WTC11 (cell line): ENCODE measurements around the gene ZFR2.

Experiments used
- ELF4 ChIP-seq: sonication (generic); formaldehyde crosslinking; IDR thresholded peaks from 2 replicates; pipeline ENCODE4 v1.8.1; 2022; ENCODE audit warnings: low read depth, mild to moderate bottlenecking, moderate library complexity, missing genetic modification reagents
- TP53 ChIP-seq: sonication (generic); formaldehyde crosslinking; IDR thresholded peaks from 2 replicates; pipeline ENCODE4 v1.8.1; 2023; ENCODE audit warnings: mild to moderate bottlenecking, missing genetic modification reagents
- ZNF121 ChIP-seq: sonication (generic); formaldehyde crosslinking; IDR thresholded peaks from 2 replicates; pipeline ENCODE4 v1.8.0; 2023; ENCODE audit warnings: missing genetic modification reagents
- TF ChIP-seq, protein P1 (sequence below): fragments of 200-600 bp; IDR thresholded peaks from 2 replicates; pipeline ENCODE4 v1.8.0; 2022; ENCODE audit warnings: antibody characterized with exemption
- TF ChIP-seq, protein P2 (sequence below): sonication (generic); formaldehyde crosslinking; IDR thresholded peaks from 2 replicates; pipeline ENCODE4 v1.8.1; 2023; ENCODE audit warnings: mild to moderate bottlenecking, moderate library complexity, missing genetic modification reagents
- TF ChIP-seq, protein P3 (sequence below): sonication (generic); formaldehyde crosslinking; IDR thresholded peaks from 2 replicates; pipeline ENCODE4 v1.8.1; 2022; ENCODE audit warnings: low read depth, missing genetic modification reagents, borderline replicate concordance

DNA sequence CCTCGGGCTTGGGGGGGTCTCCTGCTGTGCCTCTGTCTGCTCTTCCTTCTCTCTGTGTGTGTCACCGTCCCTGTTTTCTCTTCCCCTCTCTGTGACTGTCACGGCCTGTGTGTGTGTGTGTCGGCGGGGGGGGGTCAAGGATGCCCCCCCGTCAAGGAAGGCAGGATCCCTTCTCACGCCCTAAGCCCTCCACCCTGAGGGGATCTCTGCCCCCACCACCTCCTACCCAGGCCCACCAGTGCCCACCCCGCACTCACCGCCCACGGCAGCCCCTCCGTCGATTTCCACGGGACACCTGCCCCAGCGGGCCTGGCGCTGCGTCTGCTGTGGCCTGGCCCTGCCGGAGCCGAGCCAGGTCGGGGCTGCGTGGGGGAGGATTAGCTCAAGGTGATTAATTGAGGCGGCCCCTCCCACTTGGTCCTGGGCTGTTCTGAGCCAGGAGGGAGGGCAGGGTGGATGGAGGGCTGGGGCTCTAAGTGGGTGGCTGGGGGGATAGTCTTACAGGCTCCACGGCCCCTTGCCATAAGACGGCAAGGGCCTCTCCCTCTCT, 96.9 kb downstream of the ZFR2 start, which contains the start of gene RAX2:
- TF ChIP-seq, protein P1, sequence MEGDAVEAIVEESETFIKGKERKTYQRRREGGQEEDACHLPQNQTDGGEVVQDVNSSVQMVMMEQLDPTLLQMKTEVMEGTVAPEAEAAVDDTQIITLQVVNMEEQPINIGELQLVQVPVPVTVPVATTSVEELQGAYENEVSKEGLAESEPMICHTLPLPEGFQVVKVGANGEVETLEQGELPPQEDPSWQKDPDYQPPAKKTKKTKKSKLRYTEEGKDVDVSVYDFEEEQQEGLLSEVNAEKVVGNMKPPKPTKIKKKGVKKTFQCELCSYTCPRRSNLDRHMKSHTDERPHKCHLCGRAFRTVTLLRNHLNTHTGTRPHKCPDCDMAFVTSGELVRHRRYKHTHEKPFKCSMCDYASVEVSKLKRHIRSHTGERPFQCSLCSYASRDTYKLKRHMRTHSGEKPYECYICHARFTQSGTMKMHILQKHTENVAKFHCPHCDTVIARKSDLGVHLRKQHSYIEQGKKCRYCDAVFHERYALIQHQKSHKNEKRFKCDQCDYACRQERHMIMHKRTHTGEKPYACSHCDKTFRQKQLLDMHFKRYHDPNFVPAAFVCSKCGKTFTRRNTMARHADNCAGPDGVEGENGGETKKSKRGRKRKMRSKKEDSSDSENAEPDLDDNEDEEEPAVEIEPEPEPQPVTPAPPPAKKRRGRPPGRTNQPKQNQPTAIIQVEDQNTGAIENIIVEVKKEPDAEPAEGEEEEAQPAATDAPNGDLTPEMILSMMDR, result no peak
- TF ChIP-seq, protein P2, sequence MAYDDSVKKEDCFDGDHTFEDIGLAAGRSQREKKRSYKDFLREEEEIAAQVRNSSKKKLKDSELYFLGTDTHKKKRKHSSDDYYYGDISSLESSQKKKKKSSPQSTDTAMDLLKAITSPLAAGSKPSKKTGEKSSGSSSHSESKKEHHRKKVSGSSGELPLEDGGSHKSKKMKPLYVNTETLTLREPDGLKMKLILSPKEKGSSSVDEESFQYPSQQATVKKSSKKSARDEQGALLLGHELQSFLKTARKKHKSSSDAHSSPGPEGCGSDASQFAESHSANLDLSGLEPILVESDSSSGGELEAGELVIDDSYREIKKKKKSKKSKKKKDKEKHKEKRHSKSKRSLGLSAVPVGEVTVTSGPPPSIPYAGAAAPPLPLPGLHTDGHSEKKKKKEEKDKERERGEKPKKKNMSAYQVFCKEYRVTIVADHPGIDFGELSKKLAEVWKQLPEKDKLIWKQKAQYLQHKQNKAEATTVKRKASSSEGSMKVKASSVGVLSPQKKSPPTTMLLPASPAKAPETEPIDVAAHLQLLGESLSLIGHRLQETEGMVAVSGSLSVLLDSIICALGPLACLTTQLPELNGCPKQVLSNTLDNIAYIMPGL (CRISPR knock-in tag), result no peak
- TF ChIP-seq ELF4 (CRISPR knock-in tag) (no peak), ZNF121 (CRISPR knock-in tag) (no peak), TP53 (CRISPR knock-in tag) (no peak)
- TF ChIP-seq, protein P3, sequence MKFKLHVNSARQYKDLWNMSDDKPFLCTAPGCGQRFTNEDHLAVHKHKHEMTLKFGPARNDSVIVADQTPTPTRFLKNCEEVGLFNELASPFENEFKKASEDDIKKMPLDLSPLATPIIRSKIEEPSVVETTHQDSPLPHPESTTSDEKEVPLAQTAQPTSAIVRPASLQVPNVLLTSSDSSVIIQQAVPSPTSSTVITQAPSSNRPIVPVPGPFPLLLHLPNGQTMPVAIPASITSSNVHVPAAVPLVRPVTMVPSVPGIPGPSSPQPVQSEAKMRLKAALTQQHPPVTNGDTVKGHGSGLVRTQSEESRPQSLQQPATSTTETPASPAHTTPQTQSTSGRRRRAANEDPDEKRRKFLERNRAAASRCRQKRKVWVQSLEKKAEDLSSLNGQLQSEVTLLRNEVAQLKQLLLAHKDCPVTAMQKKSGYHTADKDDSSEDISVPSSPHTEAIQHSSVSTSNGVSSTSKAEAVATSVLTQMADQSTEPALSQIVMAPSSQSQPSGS, result no peak
